Testis (tissue), 3 donors: ENCODE measurements around the gene FREY1. TPM values are rescaled to one million over a fixed set of nuclear protein-coding genes. Genes with fewer than 3 reads are reported as not detected.

Experiments
- DNase-seq: peaks from one replicate; pipeline ENCODE4 v3.0.0-alpha.2; 2019
- H3K27ac ChIP-seq, 2 donors: fragments of 200-600 bp; sonication (generic); one replicate each; pipeline ENCODE4 v1.5.1; 2019
- H3K27me3 ChIP-seq: fragments of 200-600 bp; sonication (generic); one replicate; pipeline ENCODE4 v1.5.1; 2019
- H3K36me3 ChIP-seq: fragments of 200-600 bp; sonication (generic); one replicate; pipeline ENCODE4 v1.5.1; 2017; ENCODE audit warnings: low read depth; ENCODE audit errors: missing control alignments
- H3K4me1 ChIP-seq: fragments of 200-600 bp; sonication (generic); one replicate; pipeline ENCODE4 v1.5.1; 2019
- H3K4me3 ChIP-seq, 2 donors: fragments of 200-600 bp; sonication (generic); one replicate each; pipeline ENCODE4 v1.5.1; 2017 to 2019
- H3K9me3 ChIP-seq: fragments of 200-600 bp; sonication (generic); one replicate; pipeline ENCODE4 v1.5.1; 2017
- CTCF ChIP-seq, 3 experiments: fragments of 450-650 bp in 2 of 3; fragments of 200-600 bp in 1 of 3; sonication (generic) in 1 of 3; IDR thresholded peaks; one replicate each; pipeline ENCODE4 v1.5.1; 2016 to 2019; ENCODE audit warnings: antibody characterized with exemption in 3 of 3, mild to moderate bottlenecking in 2 of 3, moderate library complexity in 1 of 3
- POLR2A ChIP-seq: fragments of 450-650 bp; IDR thresholded peaks from one replicate; pipeline ENCODE4 v1.6.1; 2017; ENCODE audit warnings: antibody characterized with exemption, mild to moderate bottlenecking, moderate library complexity
- WGBS, 2 donors: methylation state at CpG; one replicate each; pipeline ENCODE4 v1.1.5; 2018; 5-methylcytosine and 5-hydroxymethylcytosine counted together
- intact Hi-C: fragments of 100-400 bp; cut with DNase I; formaldehyde crosslinking; loops from one replicate; pipeline ENCODE4 v1.15.1; 2023; ENCODE audit warnings: low total_unique reads
- polyA plus RNA-seq: library from polyadenylated mRNA; stranded (reverse); fragments of 350-450 nt; fragmentation: Illumina TruSeq; extraction: RNeasy Lipid Tissue Mini Kit (QIAGEN cat#74804); gene quantifications from one replicate; pipeline ENCODE4 v1.2.3, GENCODE V29; 2014; ENCODE audit warnings: low read depth, low replicate concordance; ENCODE audit not compliant: insufficient read depth
- total RNA-seq, 2 donors: library from RNA; depleted of rRNA; stranded (reverse); fragments of >200 nt; gene quantifications; one replicate each; pipeline ENCODE4 v1.2.3, GENCODE V29; 2016

FREY1 gene
- total and polyA plus RNA-seq, 3 donors from 2014 or later: 19.2 to 59.2 (median 22.7) TPM

DNA sequence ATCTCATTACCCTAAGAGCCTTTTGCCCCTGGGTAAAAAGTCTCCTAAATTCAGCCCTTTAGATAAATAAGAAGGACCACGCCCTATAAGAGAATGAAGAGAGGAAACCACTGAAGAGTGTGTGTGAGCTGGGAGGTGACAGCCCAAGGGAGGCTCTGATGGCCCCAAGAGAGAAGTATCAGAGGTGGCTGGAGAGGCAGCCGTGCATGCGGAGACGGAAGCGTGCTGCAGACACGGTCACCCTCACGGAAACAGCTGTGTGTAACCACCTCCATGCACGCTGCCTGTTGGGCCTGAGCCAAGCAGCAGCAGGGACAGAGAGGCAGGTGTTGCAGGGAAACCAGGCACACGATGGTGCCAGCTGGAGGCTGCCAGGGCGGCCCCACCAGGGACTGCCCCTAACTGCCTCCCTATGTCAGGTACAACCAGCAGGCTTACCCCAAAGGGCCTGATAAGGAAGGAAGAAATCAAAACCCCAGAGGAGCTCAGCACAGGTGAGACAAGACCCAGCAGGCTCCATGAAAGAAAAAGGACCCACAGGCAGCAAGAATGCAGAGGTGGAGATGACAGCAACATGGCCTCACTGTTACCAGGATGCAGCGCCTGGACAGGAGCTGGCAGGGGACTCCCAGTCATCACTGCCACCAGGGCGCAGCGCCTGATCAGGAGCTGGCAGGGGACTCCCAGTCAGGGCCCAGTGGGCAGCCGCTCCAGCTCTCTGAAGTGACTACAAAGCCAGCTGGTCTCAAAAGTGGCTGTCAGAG lies 23.1 kb upstream of the FREY1 start:
- H3K27ac ChIP-seq: no peak overlapping the region
- H3K36me3 ChIP-seq: no peaks in the 10 kb centered on the region
- H3K27me3 ChIP-seq: no peaks in the 10 kb centered on the region
- no peak for DNase-seq
- no peaks in the 10 kb centered on the region for H3K9me3 ChIP-seq
- TF ChIP-seq POLR2A (no peak), CTCF (IDR thresholded peaks at IDR 0.05) (no peak)
- H3K4me3 ChIP-seq: no peak overlapping the region
- intact Hi-C loops: no loop called here
- WGBS, 2 donors: 76 to 88% methylated on average over 13 to 14 of the region's 14 CpGs
- no peaks in the 10 kb centered on the region for H3K4me1 ChIP-seq

DNA sequence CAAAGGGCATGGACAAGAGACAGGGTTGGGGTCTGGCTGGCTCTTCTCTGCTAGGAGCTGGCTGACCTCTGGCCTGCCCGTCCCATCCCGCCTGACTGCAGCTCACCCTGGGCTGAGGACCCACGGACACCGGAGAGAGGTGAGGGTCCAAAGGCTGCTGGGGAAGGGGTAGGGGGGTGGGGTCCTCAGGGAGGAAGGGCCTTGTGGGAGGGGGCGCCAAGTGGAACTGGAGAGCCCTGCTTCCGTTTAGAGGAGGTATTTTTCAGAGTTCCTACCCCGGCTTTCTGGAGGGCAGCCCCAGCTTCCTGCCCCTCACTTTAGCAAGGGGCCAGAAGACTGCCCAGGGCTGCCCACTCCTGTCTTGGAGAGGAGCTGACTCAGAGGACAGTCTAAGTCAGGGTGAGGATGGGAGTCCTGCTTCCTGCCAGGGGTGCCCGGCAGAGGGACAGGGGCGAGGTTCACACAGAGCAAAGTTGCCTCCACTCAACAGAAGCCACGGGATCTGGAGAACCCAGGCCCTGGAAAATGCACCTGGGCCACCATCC lies 22.5 kb upstream of the FREY1 start:
- DNase-seq: no peak
- TF ChIP-seq POLR2A (no peak), CTCF (IDR thresholded peaks at IDR 0.05) (no peak)
- Histone ChIP-seq H3K4me3 (no peak overlapping the region), H3K36me3 (no peaks in the 10 kb centered on the region), H3K27ac (no peak overlapping the region), H3K27me3 (no peaks in the 10 kb centered on the region), H3K4me1 (no peaks in the 10 kb centered on the region), H3K9me3 (no peaks in the 10 kb centered on the region)
- WGBS, 2 donors: 81 to 90% methylated on average over 10 of the region's 10 CpGs
- intact Hi-C loops: no loop called here

DNA sequence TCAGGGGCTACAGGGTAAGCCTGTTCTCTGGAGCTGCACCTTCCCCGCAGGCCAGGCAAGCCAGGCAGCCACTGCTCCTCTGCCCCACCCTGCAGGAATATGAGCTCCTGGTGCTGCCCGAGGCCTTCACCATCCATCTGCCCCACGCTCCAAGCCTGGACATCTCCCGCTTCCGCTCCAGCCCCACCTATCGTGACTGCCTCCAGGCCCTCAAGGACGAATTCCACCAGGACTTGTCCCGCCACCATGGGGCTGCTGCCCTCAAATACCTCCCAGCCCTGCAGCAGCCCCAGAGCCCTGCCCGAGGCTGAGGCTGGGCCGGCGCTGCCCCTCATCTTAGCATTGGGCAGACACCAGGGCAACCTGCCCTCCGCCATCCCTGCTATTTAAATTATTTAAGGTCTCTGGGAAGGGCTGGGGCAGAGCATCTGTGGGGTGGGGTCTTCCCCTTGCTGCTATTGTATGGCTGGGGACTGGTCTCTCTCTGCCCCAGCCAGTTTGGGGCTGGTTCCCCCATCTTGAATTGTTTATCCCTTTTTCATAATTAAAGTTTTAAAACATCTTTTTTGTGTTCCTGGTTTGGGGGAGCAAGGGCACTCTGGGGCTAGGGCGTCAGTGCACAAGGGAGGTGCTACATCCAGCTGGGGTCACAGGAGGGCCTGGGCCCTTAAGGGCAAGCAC lies 21.6 kb upstream of the FREY1 start:
- TF ChIP-seq POLR2A (no peak), CTCF (IDR thresholded peaks at IDR 0.05) (no peak)
- Histone ChIP-seq H3K36me3 (no peaks in the 10 kb centered on the region), H3K4me3 (no peak overlapping the region), H3K9me3 (no peaks in the 10 kb centered on the region), H3K27me3 (no peaks in the 10 kb centered on the region), H3K27ac (no peak overlapping the region), H3K4me1 (no peaks in the 10 kb centered on the region)
- 68 to 69% methylated on average over 13 of the region's 13 CpGs for WGBS, 2 donors
- intact Hi-C loops: no loop called here
- no peak for DNase-seq

GRCh38 chr11:45927684-45928413 lies 20.8 kb upstream of the FREY1 start:
- H3K4me3 ChIP-seq: no peak overlapping the region
- H3K27me3 ChIP-seq: no peaks in the 10 kb centered on the region
- H3K9me3 ChIP-seq: no peaks in the 10 kb centered on the region
- no peaks in the 10 kb centered on the region for H3K4me1 ChIP-seq
- no peak overlapping the region for H3K27ac ChIP-seq
- H3K36me3 ChIP-seq: no peaks in the 10 kb centered on the region
- WGBS, 2 donors: 92 to 95% methylated on average over 22 to 27 of the region's 27 CpGs
- TF ChIP-seq POLR2A (no peak), CTCF (IDR thresholded peaks at IDR 0.05) (no peak)
- DNase-seq: no peak
- intact Hi-C loops: no loop called here
